ENCODE measurements around the gene PTCH1.

- TF ChIP-seq POLR2A (IDR thresholded peaks at IDR 0.05) (no peak), CTCF (IDR thresholded peaks at IDR 0.05) (no peak)
Measured at GRCh38 chr9:95419444-95419843, 97.3 kb downstream of the PTCH1 start.

Data from prostate gland (tissue), 2 donors.